Stimulated activated naive CD8-positive, alpha-beta T cell treated with anti-CD3 and anti-CD28 coated beads, Interleukin-15, amount 100 ng/mL, for 72 hours (primary cell): ENCODE results near the gene KIAA0586.
"Not testable (repeated sequence)": the region's sequence is repeated elsewhere in the genome, so short reads cannot be mapped to it uniquely, and the experiment has no call there.

Source experiments
- ATAC-seq: fragments of 150-1000 bp; cut with Tn5 transposase; 2 replicates; pipeline ENCODE4 v1.10.0; 2021; ENCODE audit warnings: mild to moderate bottlenecking, moderate library complexity
- DNase-seq, 2 donors: peaks; one replicate each; pipeline ENCODE4 v3.0.0; 2021 to 2022
- H3K27ac Mint-ChIP-seq, 2 donors: one replicate each; pipeline ENCODE4 v1.8.0; 2022; ENCODE audit warnings: mild to moderate bottlenecking in 2 of 2, mixed read lengths in 2 of 2, moderate library complexity in 2 of 2
- H3K27me3 Mint-ChIP-seq: one replicate; pipeline ENCODE4 v1.8.0; 2022; ENCODE audit warnings: mixed read lengths
- H3K4me1 Mint-ChIP-seq: one replicate; pipeline ENCODE4 v1.8.0; 2022; ENCODE audit warnings: mild to moderate bottlenecking, mixed read lengths
- H3K4me3 Mint-ChIP-seq, 2 donors: one replicate each; pipeline ENCODE4 v1.8.0; 2022; ENCODE audit warnings: mild to moderate bottlenecking in 2 of 2, mixed read lengths in 2 of 2, moderate library complexity in 1 of 2
- H3K9me3 Mint-ChIP-seq, 2 donors: one replicate each; pipeline ENCODE4 v1.8.0; 2022; ENCODE audit warnings: mixed read lengths in 2 of 2

KIAA0586 gene

DNA sequence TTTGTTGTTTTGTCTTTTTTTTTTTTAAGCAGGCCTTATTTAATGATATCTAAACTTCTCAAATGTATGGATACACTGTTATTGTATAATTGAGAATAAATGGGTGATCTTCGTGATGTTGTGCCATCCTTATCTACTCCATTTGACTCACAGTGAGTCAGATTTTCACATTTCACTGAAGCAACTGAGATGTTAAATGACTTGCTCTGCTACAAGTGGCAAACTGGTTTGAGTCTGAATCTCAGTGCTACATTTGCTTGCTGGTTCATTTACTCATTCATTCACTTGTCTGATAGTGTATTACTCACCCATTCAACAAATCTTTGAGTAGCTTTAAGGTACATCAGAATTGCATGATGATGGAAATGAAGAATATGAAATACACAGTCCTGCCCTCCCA, 2.6 kb downstream of the KIAA0586 start:
- Mint-ChIP-seq H3K4me3 (peak overlapping the region in 1 of 2 donors; percentile 43), H3K4me1 (peaks cover 29% of the 10 kb centered on the region), H3K9me3 (no peaks in the 10 kb centered on the region), H3K27ac (no peak overlapping the region), H3K27me3 (no peaks in the 10 kb centered on the region)
- ATAC-seq: peak; percentile 52
- no peak for DNase-seq

DNA sequence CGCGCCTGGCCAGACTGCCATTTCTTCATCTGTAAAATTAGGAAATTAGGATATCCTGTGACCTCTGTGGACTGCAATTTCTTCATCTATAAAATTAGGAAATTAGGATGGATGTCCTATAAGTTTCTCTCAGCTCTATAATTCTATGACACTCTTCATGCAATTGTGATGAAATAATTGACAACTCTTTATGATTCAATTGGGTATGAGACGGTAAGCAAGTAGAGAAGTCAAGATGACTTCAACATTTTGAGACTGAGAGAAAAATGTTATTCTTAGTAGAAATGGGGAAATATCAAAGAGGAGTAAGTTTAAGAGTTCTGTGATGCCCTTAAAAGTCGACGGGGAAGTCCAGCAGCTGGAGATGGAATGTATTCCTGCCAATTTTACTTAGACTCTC, 12.0 kb downstream of the KIAA0586 start:
- no peak overlapping the region for H3K27ac Mint-ChIP-seq
- no peak for ATAC-seq
- H3K9me3 Mint-ChIP-seq: no peaks in the 10 kb centered on the region
- H3K27me3 Mint-ChIP-seq: no peaks in the 10 kb centered on the region
- no peak for DNase-seq
- no peaks in the 10 kb centered on the region for H3K4me1 Mint-ChIP-seq
- H3K4me3 Mint-ChIP-seq: no peak overlapping the region

DNA sequence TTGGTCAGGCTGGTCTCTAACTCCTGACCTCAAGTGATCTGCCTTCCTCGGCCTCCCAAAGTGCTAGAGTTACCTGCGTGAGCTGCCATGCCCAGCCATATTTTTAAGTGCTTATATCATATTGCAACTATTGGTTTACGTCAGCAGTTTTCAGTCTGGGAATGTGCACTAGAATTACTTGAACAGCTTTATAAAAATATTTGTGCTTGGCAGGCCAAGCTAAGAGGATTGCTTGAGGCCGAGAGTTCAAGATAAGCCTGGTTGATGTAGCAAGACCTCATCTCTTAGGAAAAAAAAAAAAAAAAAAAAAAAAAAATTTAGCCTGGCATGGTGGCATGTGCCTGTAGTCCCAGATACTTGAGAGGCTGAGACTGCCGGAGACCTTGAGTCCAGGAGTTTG, 17.1 kb downstream of the KIAA0586 start:
- Mint-ChIP-seq H3K9me3 (no peaks in the 10 kb centered on the region), H3K4me1 (no peaks in the 10 kb centered on the region), H3K27me3 (no peaks in the 10 kb centered on the region), H3K27ac (no peak overlapping the region), H3K4me3 (no peak overlapping the region)
- no peak for ATAC-seq
- DNase-seq: no peak

DNA sequence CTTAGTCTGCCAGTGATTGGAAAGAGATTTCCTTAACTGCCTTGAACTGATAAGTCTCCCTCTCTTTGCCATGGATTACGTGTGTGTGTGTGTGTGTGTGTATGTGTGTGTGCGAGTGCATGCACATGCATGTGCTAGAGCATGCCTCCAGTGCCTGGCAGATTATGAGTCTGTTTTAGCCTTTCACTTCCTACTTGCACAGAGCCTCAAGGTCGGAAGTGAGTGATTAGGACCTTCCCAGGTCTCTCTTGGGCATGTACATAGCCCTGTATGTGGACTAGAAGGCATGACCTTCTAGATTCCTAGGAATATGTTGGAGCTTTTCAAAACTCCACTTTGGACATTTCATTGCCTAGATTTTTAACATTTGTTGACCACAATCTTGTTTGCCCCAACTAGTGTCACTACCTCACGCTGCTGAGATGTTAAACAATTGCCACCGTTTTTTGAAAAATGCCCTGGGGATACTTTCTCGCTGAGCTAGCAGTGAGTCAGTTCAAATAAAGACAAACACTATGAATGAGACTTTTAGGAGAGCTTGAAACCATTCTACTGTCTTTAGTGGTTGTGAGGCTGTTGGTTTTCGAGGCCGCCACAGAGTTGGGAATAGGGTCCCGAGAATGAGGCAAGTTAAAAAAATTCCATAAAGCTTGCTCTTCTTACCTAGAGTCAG, 28.2 kb downstream of the KIAA0586 start:
- no peaks in the 10 kb centered on the region for H3K27me3 Mint-ChIP-seq
- H3K4me1 Mint-ChIP-seq: no peaks in the 10 kb centered on the region
- DNase-seq (no peak), ATAC-seq (no peak)
- no peak overlapping the region for H3K27ac Mint-ChIP-seq
- no peak overlapping the region for H3K4me3 Mint-ChIP-seq
- no peaks in the 10 kb centered on the region for H3K9me3 Mint-ChIP-seq

DNA sequence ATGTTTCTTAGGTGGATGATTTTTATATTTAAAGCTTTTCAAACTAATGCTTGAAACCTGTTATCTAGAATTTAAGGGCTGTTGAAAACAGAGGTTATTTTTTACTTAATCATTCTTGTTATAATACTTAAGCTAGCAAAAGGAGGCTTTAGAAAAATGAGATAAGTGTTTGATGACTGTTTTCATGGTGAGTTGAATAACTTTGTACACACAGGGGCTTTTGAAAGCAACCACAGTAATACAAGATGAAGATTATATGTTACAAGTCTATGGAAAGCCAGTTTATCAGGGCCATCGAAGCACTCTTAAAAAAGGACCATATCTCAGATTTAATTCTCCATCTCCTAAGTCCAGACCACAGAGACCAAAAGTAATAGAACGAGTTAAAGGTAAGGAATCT, 33.3 kb downstream of the KIAA0586 start:
- no peaks in the 10 kb centered on the region for H3K9me3 Mint-ChIP-seq
- ATAC-seq: no peak
- H3K4me3 Mint-ChIP-seq: no peak overlapping the region
- DNase-seq: no peak
- no peak overlapping the region for H3K27ac Mint-ChIP-seq
- H3K4me1 Mint-ChIP-seq: no peaks in the 10 kb centered on the region
- H3K27me3 Mint-ChIP-seq: no peaks in the 10 kb centered on the region

DNA sequence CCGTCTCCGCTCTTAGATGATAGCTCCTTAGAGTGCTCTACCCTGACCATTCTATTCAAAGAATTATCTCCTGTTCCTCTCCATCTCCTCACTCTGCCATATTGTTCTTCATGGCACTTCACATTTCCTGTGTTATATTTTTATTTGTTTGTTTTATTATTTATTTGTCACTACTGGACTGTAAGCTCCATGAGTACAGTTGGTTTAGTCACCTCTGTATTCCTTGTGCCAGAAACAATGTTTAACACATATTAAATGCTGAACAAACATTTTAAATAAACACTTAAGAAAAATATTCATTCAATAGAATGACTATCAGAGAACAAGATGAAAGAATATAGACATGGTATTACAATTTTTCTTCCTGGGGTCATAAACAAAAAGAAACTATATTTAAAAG, 35.6 kb downstream of the KIAA0586 start:
- DNase-seq: no peak
- ATAC-seq: no peak
- Mint-ChIP-seq H3K9me3 (no peaks in the 10 kb centered on the region), H3K4me3 (no peak overlapping the region), H3K27me3 (no peaks in the 10 kb centered on the region), H3K27ac (no peak overlapping the region), H3K4me1 (no peaks in the 10 kb centered on the region)

DNA sequence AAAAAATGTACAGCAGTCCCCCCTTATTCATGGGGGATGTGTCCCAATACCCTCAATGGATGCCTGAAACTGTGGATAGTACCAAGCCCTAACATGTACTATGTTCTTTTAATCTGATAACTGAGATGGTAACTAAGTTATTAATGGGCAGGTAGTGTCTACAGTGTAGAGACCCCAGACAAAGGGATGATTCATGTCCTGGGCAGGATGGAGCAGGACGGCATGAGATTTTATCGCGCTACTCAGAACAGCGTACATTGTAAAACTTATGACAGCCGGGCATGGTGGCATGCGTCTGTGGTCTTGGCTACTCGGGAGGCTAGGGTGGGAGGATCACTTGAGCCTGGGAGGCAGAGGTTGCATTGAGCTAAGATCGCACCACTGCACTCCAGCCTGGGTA, 37.1 kb downstream of the KIAA0586 start:
- Mint-ChIP-seq H3K9me3 (no peaks in the 10 kb centered on the region), H3K4me3 (no peak overlapping the region), H3K27me3 (no peaks in the 10 kb centered on the region), H3K27ac (peak overlapping the region in 1 of 2 donors; percentile 37), H3K4me1 (no peaks in the 10 kb centered on the region)
- ATAC-seq (no peak), DNase-seq (no peak)

DNA sequence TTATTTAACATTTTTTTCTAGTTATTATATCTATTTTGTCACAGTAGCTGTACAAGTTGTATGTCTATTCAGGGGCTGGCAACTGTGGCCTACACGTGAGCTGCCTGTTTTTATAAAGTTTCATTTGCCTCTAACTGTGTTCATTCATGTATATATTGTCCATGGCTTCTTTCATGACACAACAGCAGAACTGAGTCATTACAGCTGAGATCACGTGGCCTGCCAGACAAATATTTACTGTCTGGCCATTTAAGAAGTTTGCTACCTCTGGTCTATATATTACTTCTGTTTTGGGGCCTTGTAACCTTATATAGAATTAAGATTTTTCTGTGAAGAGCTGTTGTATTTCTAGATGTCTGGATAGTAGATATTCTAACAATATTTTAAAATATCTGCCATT, 37.9 kb downstream of the KIAA0586 start:
- no peaks in the 10 kb centered on the region for H3K4me1 Mint-ChIP-seq

DNA sequence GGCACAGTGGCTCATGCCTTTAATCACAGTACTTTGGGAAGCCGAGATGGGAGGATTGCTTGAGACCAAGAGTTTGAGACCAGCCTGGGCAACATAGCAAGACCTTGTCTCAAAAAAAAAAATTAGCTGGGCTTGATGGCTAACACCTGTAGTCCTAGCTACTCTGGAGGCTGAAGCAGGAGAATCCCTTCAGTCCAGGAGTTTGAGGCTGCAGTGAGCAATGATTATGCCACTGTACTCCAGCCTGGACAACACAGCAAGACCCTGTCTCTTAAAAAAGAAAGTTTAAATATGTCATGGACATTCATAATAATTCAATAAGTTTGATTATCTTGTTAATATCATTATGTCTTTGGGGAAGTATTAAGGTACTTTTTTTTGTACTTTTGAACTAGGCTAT, 38.9 kb downstream of the KIAA0586 start:
- Mint-ChIP-seq H3K9me3 (no peaks in the 10 kb centered on the region), H3K27ac (no peak overlapping the region), H3K27me3 (no peaks in the 10 kb centered on the region), H3K4me1 (no peaks in the 10 kb centered on the region), H3K4me3 (no peak overlapping the region)
- DNase-seq (no peak), ATAC-seq (no peak)

More for the DNA sequence above, 37.9 kb downstream of the KIAA0586 start:
- DNase-seq (no peak), ATAC-seq (no peak)
- H3K4me3 Mint-ChIP-seq: no peak overlapping the region
- H3K9me3 Mint-ChIP-seq: no peaks in the 10 kb centered on the region
- H3K27me3 Mint-ChIP-seq: no peaks in the 10 kb centered on the region
- H3K27ac Mint-ChIP-seq: no peak overlapping the region

DNA sequence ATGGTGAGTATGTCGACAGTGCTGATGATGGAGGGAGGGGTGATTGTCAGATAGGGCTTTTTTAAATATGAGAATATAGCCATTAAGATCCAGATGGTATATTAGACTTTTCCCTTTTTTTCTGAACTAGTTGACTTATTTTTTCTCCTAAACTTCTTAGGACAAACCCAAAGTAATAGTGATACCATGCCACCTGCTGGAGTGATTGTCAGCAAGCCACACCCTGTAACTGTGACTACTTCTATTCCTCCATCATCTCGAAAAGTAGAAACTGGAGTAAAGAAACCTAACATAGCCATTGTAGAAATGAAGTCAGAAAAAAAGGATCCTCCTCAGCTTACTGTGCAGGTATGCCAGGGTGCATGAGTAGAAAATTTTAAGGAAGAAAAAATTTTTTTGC, 40.1 kb downstream of the KIAA0586 start:
- no peak overlapping the region for H3K4me3 Mint-ChIP-seq
- no peak overlapping the region for H3K27ac Mint-ChIP-seq
- no peaks in the 10 kb centered on the region for H3K27me3 Mint-ChIP-seq
- ATAC-seq (no peak), DNase-seq (no peak)
- no peaks in the 10 kb centered on the region for H3K4me1 Mint-ChIP-seq
- no peaks in the 10 kb centered on the region for H3K9me3 Mint-ChIP-seq

DNA sequence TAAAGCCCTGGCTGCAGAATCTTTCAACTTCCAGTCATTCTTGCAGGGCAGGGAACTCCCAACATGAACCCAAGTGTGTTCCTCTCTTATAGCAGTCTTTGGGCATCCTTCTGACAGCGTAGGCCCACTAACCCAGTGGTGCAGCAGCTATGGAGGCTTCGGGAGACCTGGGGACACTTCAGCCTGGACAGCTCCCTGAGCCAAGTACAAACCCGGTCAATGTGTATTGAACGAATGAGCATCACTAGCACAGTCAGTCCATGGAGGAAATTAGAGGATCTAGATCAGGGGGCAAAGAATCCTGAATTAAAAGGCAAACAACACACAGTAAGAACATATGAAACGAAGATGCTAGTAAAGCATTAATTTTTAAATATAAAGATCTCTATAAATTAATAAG, 41.8 kb downstream of the KIAA0586 start:
- DNase-seq (no peak), ATAC-seq (no peak)
- Mint-ChIP-seq H3K27me3 (no peaks in the 10 kb centered on the region), H3K4me3 (no peak overlapping the region), H3K9me3 (no peaks in the 10 kb centered on the region), H3K27ac (no peak overlapping the region), H3K4me1 (no peaks in the 10 kb centered on the region)

DNA sequence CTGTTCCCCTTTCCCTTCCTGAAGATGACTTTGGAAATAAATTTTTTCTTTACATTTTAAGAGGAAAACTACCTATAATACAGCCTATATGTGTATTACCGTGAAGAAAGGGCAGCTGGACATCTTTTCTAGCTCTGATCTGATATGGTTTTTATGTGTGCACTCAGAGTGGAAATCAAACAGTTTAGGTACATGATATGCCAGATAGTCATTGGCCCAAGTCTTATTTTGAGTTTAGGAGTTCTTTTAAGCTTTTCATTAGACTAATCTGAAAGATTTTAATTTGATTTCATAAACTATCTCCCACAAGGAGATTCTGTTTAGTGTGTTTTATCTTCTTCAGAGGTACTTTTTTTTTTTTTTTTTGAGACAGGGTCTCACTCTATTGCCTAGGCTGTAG, 48.8 kb downstream of the KIAA0586 start:
- H3K4me3 Mint-ChIP-seq: no peak overlapping the region
- no peaks in the 10 kb centered on the region for H3K27me3 Mint-ChIP-seq
- ATAC-seq (no peak), DNase-seq (no peak)
- H3K4me1 Mint-ChIP-seq: no peaks in the 10 kb centered on the region
- peak overlapping the region in 1 of 2 donors; percentile 46 for H3K27ac Mint-ChIP-seq
- no peaks in the 10 kb centered on the region for H3K9me3 Mint-ChIP-seq

DNA sequence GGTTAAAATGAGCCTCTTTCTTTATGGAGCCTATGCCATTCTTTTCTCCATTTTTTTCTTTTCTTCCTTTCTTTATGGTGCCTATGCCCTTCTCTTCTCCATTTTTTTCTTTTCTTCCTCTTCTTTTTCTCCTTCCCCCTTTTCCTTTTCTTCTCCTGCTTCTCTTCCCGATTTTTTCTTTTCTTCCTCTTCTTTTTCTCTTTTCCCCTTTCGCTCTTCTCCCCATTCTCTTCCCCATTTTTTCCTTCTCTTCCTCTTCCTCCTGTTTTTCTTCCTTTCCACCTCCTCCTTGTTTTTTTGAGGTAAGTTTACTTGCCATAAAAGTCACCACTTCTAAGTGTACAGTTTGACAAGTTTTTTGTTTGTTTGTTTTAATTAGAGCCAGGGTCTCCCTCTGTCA, 50.1 kb downstream of the KIAA0586 start:
- Mint-ChIP-seq H3K9me3 (no peaks in the 10 kb centered on the region), H3K27ac (no peak overlapping the region), H3K4me3 (no peak overlapping the region), H3K27me3 (no peaks in the 10 kb centered on the region), H3K4me1 (no peaks in the 10 kb centered on the region)
- DNase-seq (no peak), ATAC-seq (no peak)

DNA sequence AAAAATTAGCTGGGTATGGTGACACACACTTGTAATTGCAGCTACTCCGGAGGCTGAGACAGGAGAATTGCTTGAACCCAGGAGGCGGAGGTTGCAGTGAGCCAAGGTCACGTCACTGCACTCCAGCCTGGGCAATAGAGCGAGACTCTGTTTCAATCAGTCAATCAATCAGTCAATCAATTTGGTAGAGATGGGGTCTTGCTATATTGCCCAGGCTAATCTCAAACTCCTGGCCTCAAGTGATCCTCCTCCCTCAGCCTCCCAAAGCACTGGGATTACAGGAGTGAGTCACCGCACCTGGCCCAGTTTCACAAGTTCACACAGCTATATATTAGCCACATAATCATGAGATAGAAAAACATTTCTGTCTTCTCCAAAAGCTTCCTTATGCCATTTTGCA, 50.8 kb downstream of the KIAA0586 start:
- not testable (repeated sequence) for ATAC-seq, H3K9me3 Mint-ChIP-seq, DNase-seq, H3K4me1 Mint-ChIP-seq, H3K4me3 Mint-ChIP-seq, H3K27ac Mint-ChIP-seq, H3K27me3 Mint-ChIP-seq

DNA sequence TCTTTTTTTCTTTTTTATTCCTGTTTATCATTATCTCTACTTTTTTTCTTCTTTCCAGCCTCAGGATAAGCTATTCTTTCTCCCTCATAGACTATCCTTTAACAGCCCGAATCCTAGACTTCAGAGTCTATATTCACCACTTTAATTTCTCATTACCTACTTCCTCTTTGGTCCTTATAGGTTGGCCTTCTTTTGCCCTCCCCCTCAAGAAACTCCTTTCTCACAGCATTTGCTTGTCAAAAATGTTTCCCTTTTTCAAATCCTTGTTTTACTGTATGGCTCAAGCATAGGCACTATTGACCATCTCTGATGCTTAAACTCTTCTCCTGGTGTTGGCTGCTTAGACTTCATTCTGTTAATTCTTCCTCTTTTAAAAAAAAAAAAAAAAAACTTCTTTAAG, 52.5 kb downstream of the KIAA0586 start:
- no peak for ATAC-seq
- no peaks in the 10 kb centered on the region for H3K4me1 Mint-ChIP-seq
- H3K9me3 Mint-ChIP-seq: no peaks in the 10 kb centered on the region
- H3K27me3 Mint-ChIP-seq: no peaks in the 10 kb centered on the region
- H3K4me3 Mint-ChIP-seq: no peak overlapping the region
- no peak for DNase-seq
- H3K27ac Mint-ChIP-seq: no peak overlapping the region

DNA sequence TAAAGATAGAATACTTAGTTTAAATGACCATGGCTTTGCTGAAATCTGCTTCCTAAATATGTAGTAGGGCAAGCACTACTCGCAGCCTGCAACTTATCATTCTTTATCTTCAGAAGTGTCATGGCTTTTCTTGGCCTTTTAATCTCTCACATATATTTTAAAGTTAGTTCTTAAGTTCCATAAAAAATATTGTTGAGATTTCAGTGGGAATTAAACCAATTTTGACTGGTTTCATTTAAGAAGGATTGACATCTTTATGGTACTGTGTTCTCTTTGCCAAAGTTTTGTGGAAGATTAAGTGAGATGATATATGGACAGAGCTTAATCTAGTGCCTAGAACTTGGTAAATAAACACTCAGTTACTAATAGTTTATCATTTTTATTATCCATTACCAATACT, 56.7 kb downstream of the KIAA0586 start:
- ATAC-seq: no peak

DNA sequence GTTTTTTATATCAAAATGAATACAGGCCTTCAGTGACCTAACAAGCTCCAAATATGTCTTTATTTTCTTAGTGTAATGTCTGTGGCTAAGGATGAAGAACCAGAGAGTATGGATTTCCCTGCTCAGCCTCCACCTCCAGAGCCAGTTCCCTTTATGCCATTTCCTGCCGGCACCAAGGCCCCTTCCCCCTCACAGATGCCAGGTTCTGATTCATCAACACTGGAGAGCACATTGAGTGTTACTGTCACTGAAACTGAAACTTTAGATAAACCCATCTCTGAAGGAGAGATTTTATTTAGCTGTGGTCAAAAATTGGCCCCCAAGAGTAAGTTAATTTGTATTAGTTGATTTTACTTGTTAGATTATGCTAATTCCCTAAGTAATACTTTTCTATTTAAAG, 61.0 kb downstream of the KIAA0586 start:
- Mint-ChIP-seq H3K4me1 (peaks cover 7% of the 10 kb centered on the region), H3K27ac (peak overlapping the region in 1 of 2 donors; percentile 52), H3K9me3 (no peaks in the 10 kb centered on the region), H3K4me3 (no peak overlapping the region), H3K27me3 (no peaks in the 10 kb centered on the region)
- ATAC-seq (no peak), DNase-seq (no peak)

More for the DNA sequence above, 56.7 kb downstream of the KIAA0586 start:
- Mint-ChIP-seq H3K4me1 (peaks cover 7% of the 10 kb centered on the region), H3K27me3 (no peaks in the 10 kb centered on the region), H3K4me3 (no peak overlapping the region), H3K9me3 (no peaks in the 10 kb centered on the region), H3K27ac (no peak overlapping the region)
- DNase-seq: no peak
